ENCODE data around the gene ROPN1.

The ROPN1 gene

GRCh38 chr3:123960781-123961507, 31.0 kb downstream of the ROPN1 start, which contains the start of gene CCDC14:
Gene CCDC14 (minus strand): TSS chr3:123961229. CDS start chr3:123961173, 56 bp downstream.
- in situ Hi-C loops (cut with HindIII; ENCODE audit: low pct_ligation_motif_present, low pct_unique_long_range_greater_than_20kb, low sequenced_read_pairs), result no loop called here
- peak; percentile 96 for DNase-seq

- in situ Hi-C loops (cut with HindIII; ENCODE audit: low pct_ligation_motif_present, low pct_unique_long_range_greater_than_20kb, low sequenced_read_pairs), result no loop called here
- no peak for DNase-seq
These were observed 38.2 kb downstream of the ROPN1 start for GRCh38 chr3:123953735-123954134.

GRCh38 chr3:123952844-123953520, 38.9 kb downstream of the ROPN1 start:
- DNase-seq, result no peak
- in situ Hi-C loops (cut with HindIII; ENCODE audit: low pct_ligation_motif_present, low pct_unique_long_range_greater_than_20kb, low sequenced_read_pairs), result no loop called here

GRCh38 chr3:123951522-123952447, 40.1 kb downstream of the ROPN1 start:
- in situ Hi-C loops (cut with HindIII; ENCODE audit: low pct_ligation_motif_present, low pct_unique_long_range_greater_than_20kb, low sequenced_read_pairs), result no loop called here
- no peak for DNase-seq

GRCh38 chr3:123949641-123950040, 42.3 kb downstream of the ROPN1 start:
- in situ Hi-C loops (cut with HindIII; ENCODE audit: low pct_ligation_motif_present, low pct_unique_long_range_greater_than_20kb, low sequenced_read_pairs), result no loop called here
- no peak for DNase-seq

- in situ Hi-C loops (cut with HindIII; ENCODE audit: low pct_ligation_motif_present, low pct_unique_long_range_greater_than_20kb, low sequenced_read_pairs), result no loop called here
- DNase-seq, result no peak
These were observed 43.5 kb downstream of the ROPN1 start for GRCh38 chr3:123948449-123948848.

GRCh38 chr3:123947482-123947881, 44.4 kb downstream of the ROPN1 start:
- in situ Hi-C loops (cut with HindIII; ENCODE audit: low pct_ligation_motif_present, low pct_unique_long_range_greater_than_20kb, low sequenced_read_pairs), result no loop called here
- no peak for DNase-seq

- in situ Hi-C loops (cut with HindIII; ENCODE audit: low pct_ligation_motif_present, low pct_unique_long_range_greater_than_20kb, low sequenced_read_pairs), result no loop called here
- DNase-seq, result no peak
These were observed 50.4 kb downstream of the ROPN1 start for GRCh38 chr3:123941542-123941941.

GRCh38 chr3:123941121-123941520, 50.8 kb downstream of the ROPN1 start:
- DNase-seq, result peak; percentile 1

GRCh38 chr3:123939706-123940105, 52.2 kb downstream of the ROPN1 start:
- in situ Hi-C loops (cut with HindIII; ENCODE audit: low pct_ligation_motif_present, low pct_unique_long_range_greater_than_20kb, low sequenced_read_pairs), result no loop called here
- no peak for DNase-seq

More at GRCh38 chr3:123941121-123941520, 50.8 kb downstream of the ROPN1 start:
- in situ Hi-C loops (cut with HindIII; ENCODE audit: low pct_ligation_motif_present, low pct_unique_long_range_greater_than_20kb, low sequenced_read_pairs), result no loop called here

GRCh38 chr3:123936400-123936799, 55.5 kb downstream of the ROPN1 start:
- in situ Hi-C loops (cut with HindIII; ENCODE audit: low pct_ligation_motif_present, low pct_unique_long_range_greater_than_20kb, low sequenced_read_pairs), result no loop called here
- DNase-seq, result no peak

- in situ Hi-C loops (cut with HindIII; ENCODE audit: low pct_ligation_motif_present, low pct_unique_long_range_greater_than_20kb, low sequenced_read_pairs), result no loop called here
These were observed 56.1 kb downstream of the ROPN1 start for GRCh38 chr3:123935830-123936229.

GRCh38 chr3:123934250-123934649, 57.7 kb downstream of the ROPN1 start:
- in situ Hi-C loops (cut with HindIII; ENCODE audit: low pct_ligation_motif_present, low pct_unique_long_range_greater_than_20kb, low sequenced_read_pairs), result no loop called here
- DNase-seq, result no peak

More at GRCh38 chr3:123935830-123936229, 56.1 kb downstream of the ROPN1 start:
- no peak for DNase-seq

GRCh38 chr3:123930445-123930844, 61.5 kb downstream of the ROPN1 start:
- no peak for DNase-seq
- in situ Hi-C loops (cut with HindIII; ENCODE audit: low pct_ligation_motif_present, low pct_unique_long_range_greater_than_20kb, low sequenced_read_pairs), result no loop called here

GRCh38 chr3:123929325-123929724, 62.6 kb downstream of the ROPN1 start:
- in situ Hi-C loops (cut with HindIII; ENCODE audit: low pct_ligation_motif_present, low pct_unique_long_range_greater_than_20kb, low sequenced_read_pairs), result no loop called here
- DNase-seq, result no peak

- DNase-seq, result no peak
- in situ Hi-C loops (cut with HindIII; ENCODE audit: low pct_ligation_motif_present, low pct_unique_long_range_greater_than_20kb, low sequenced_read_pairs), result no loop called here
These were observed 65.5 kb downstream of the ROPN1 start for GRCh38 chr3:123926396-123926795.

GRCh38 chr3:123920868-123921267, 71.1 kb downstream of the ROPN1 start:
- DNase-seq, result no peak
- in situ Hi-C loops (cut with HindIII; ENCODE audit: low pct_ligation_motif_present, low pct_unique_long_range_greater_than_20kb, low sequenced_read_pairs), result no loop called here

- DNase-seq, result no peak
- in situ Hi-C loops (cut with HindIII; ENCODE audit: low pct_ligation_motif_present, low pct_unique_long_range_greater_than_20kb, low sequenced_read_pairs), result no loop called here
These were observed 71.5 kb downstream of the ROPN1 start for GRCh38 chr3:123920383-123920782.

GRCh38 chr3:123919353-123919752, 72.6 kb downstream of the ROPN1 start:
- in situ Hi-C loops (cut with HindIII; ENCODE audit: low pct_ligation_motif_present, low pct_unique_long_range_greater_than_20kb, low sequenced_read_pairs), result no loop called here
- DNase-seq, result no peak
